OCI-LY3 (cell line): ENCODE data around the gene EIF2D.

Source experiments
- H2AFZ ChIP-seq: fragments of 200-600, 300-600 bp; shearing (Covaris generic); 2 replicates; pipeline ENCODE4 v1.6.0; 2014; ENCODE audit warnings: antibody characterized with exemption, low read depth, low read length
- H3K27ac ChIP-seq: fragments of 200-600, 300-600 bp; sonication (generic); 2 replicates; pipeline ENCODE4 v1.5.1; 2014; ENCODE audit warnings: mild to moderate bottlenecking, low read length, moderate library complexity, mixed read lengths
- H3K27me3 ChIP-seq: fragments of 200-600, 300-600 bp; sonication (generic); 2 replicates; pipeline ENCODE4 v1.6.1; 2014; ENCODE audit warnings: low read depth, low read length, mixed read lengths
- H3K36me3 ChIP-seq: fragments of 200-600, 300-600 bp; sonication (generic); replicated peaks from 2 replicates; pipeline ENCODE3; 2014; ENCODE audit warnings: low read depth, low read length, mixed read lengths
- H3K4me1 ChIP-seq: fragments of 300-600, 200-600 bp; sonication (generic); 2 replicates; pipeline ENCODE4 v1.6.1; 2014; ENCODE audit warnings: low read length, mixed read lengths
- H3K4me2 ChIP-seq: fragments of 200-600, 300-600 bp; sonication (generic); 2 replicates; pipeline ENCODE4 v1.6.1; 2014; ENCODE audit warnings: low read length, mixed read lengths
- H3K4me3 ChIP-seq: fragments of 300-600, 200-600 bp; sonication (generic); 2 replicates; pipeline ENCODE4 v1.5.1; 2014; ENCODE audit warnings: antibody characterized with exemption, mild to moderate bottlenecking, low read length, moderate library complexity
- H3K79me2 ChIP-seq: fragments of 300-600, 200-600 bp; shearing (Covaris generic); 2 replicates; pipeline ENCODE4 v1.6.1; 2014; ENCODE audit warnings: mild to moderate bottlenecking, low read length, mixed read lengths
- H3K9ac ChIP-seq: fragments of 300-600, 200-600 bp; shearing (Covaris generic); 2 replicates; pipeline ENCODE4 v1.6.0; 2014; ENCODE audit warnings: mild to moderate bottlenecking, low read length, moderate library complexity
- H3K9me3 ChIP-seq: fragments of 200-600, 300-600 bp; shearing (Covaris generic); 2 replicates; pipeline ENCODE4 v1.6.1; 2014; ENCODE audit warnings: low read length, mixed read lengths; ENCODE audit not compliant: insufficient read depth
- H4K20me1 ChIP-seq: fragments of 200-600, 300-600 bp; sonication (generic); 2 replicates; pipeline ENCODE4 v1.6.1; 2016; ENCODE audit warnings: low read length, mixed read lengths; ENCODE audit not compliant: insufficient read depth
- CTCF ChIP-seq: fragments of 200-600, 300-600 bp; sonication (generic); IDR thresholded peaks from 2 replicates; pipeline ENCODE4 v1.5.1; 2014; ENCODE audit warnings: antibody characterized with exemption, low read length, low read depth
- EZH2phosphoT487 ChIP-seq: fragments of 200-600 bp; shearing (Covaris generic); IDR thresholded peaks from 2 replicates; pipeline ENCODE4 v1.6.1; 2018; ENCODE audit warnings: antibody characterized with exemption, mixed run types, low read depth

Gene EIF2D

GRCh38 chr1:206588492-206588891, 23.8 kb downstream of the EIF2D start:
- Histone ChIP-seq H3K9ac (no peak overlapping the region), H4K20me1 (peaks cover 11% of the 10 kb centered on the region; the same call in 1 of the 2 replicates)

DNA sequence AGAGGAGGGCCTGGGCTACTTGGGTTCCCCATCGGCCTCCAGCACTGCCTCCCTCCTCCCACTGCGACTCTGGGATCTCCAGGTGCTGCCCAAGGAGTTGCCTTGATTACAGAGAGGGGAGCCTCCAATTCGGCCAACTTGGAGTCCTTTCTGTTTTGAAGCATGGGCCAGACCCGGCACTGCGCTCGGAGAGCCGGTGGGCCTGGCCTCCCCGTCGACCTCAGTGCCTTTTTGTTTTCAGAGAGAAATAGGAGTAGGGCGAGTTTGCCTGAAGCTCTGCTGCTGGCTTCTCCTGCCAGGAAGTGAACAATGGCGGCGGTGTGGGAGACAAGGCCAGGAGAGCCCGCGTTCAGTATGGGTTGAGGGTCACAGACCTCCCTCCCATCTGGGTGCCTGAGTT, 24.4 kb downstream of the EIF2D start:
- no peak overlapping the region for H2AFZ ChIP-seq
- H4K20me1 ChIP-seq, result peaks cover 16% of the 10 kb centered on the region; the same call in 1 of the 2 replicates
- no peak overlapping the region for H3K4me2 ChIP-seq
- H3K9ac ChIP-seq, result no peak overlapping the region
- H3K27me3 ChIP-seq, result no peaks in the 10 kb centered on the region
- no peak overlapping the region for H3K27ac ChIP-seq
- no peak overlapping the region for H3K4me3 ChIP-seq
- H3K9me3 ChIP-seq, result no peaks in the 10 kb centered on the region
- peaks cover under 1% of the 10 kb centered on the region; the same call in 1 of the 2 replicates for H3K79me2 ChIP-seq
- TF ChIP-seq CTCF (no peak), EZH2phosphoT487 (no peak)
- peaks cover 83% of the 10 kb centered on the region for H3K36me3 ChIP-seq
- H3K4me1 ChIP-seq, result peaks cover 12% of the 10 kb centered on the region

More at GRCh38 chr1:206588492-206588891, 23.8 kb downstream of the EIF2D start:
- Histone ChIP-seq H3K9me3 (no peaks in the 10 kb centered on the region), H3K4me2 (no peak overlapping the region), H3K27me3 (no peaks in the 10 kb centered on the region), H3K27ac (no peak overlapping the region), H3K79me2 (no peaks in the 10 kb centered on the region), H2AFZ (no peak overlapping the region), H3K4me1 (peaks cover 7% of the 10 kb centered on the region), H3K4me3 (no peak overlapping the region), H3K36me3 (peaks cover 82% of the 10 kb centered on the region)
- TF ChIP-seq EZH2phosphoT487 (no peak), CTCF (no peak)

DNA sequence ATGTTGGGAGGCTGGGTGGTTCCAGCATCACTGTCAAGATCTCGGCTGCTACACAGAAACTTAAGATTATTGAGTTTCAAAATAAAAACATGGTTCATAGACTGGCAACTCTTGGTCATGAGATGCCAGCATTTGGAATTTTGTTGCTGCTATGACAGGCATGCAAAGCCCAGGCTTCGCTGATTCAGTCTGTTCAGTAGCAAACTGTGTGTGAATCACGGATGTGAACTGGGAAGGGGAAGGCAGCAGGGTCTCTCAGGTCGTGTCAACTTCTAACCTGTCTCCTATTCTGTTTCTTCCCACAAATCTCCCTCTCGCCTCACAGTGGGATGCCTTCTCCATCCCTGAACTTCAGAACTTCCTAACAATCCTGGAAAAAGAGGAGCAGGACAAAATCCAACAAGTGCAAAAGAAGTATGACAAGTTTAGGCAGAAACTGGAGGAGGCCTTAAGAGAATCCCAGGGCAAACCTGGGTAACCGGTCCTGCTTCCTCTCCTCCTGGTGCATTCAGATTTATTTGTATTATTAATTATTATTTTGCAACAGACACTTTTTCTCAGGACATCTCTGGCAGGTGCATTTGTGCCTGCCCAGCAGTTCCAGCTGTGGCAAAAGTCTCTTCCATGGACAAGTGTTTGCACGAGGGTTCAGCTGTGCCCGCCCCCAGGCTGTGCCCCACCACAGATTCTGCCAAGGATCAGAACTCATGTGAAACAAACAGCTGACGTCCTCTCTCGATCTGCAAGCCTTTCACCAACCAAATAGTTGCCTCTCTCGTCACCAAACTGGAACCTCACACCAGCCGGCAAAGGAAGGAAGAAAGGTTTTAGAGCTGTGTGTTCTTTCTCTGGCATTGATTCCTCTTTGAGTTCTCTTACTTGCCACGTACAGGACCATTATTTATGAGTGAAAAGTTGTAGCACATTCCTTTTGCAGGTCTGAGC, 25.5 kb downstream of the EIF2D start:
- no peaks in the 10 kb centered on the region for H3K27me3 ChIP-seq
- peaks cover 20% of the 10 kb centered on the region for H3K4me1 ChIP-seq
- no peaks in the 10 kb centered on the region for H3K9me3 ChIP-seq
- no peak overlapping the region for H3K27ac ChIP-seq
- H4K20me1 ChIP-seq, result peaks cover 28% of the 10 kb centered on the region
- H3K79me2 ChIP-seq, result peaks cover 12% of the 10 kb centered on the region
- H3K4me2 ChIP-seq, result no peak overlapping the region
- no peak for TF ChIP-seq EZH2phosphoT487
- no peak for TF ChIP-seq CTCF
- H3K36me3 ChIP-seq, result peaks cover 86% of the 10 kb centered on the region
- H3K9ac ChIP-seq, result no peak overlapping the region
- H3K4me3 ChIP-seq, result no peak overlapping the region
- H2AFZ ChIP-seq, result no peak overlapping the region

- H3K9me3 ChIP-seq, result no peaks in the 10 kb centered on the region
- TF ChIP-seq EZH2phosphoT487, result no peak
- no peak for TF ChIP-seq CTCF
- H2AFZ ChIP-seq, result no peak overlapping the region
- H3K27me3 ChIP-seq, result no peaks in the 10 kb centered on the region
- no peak overlapping the region for H3K27ac ChIP-seq
- H3K4me1 ChIP-seq, result peaks cover 29% of the 10 kb centered on the region
- no peak overlapping the region for H3K4me3 ChIP-seq
- H3K9ac ChIP-seq, result no peak overlapping the region
- no peak overlapping the region for H3K4me2 ChIP-seq
- peaks cover 32% of the 10 kb centered on the region for H3K79me2 ChIP-seq
- peaks cover 78% of the 10 kb centered on the region for H3K36me3 ChIP-seq
- H4K20me1 ChIP-seq, result peaks cover 39% of the 10 kb centered on the region
Observed at GRCh38 chr1:206584683-206585082, 27.6 kb downstream of the EIF2D start.
